ENCODE measurements around the gene RASSF8. TPM values are rescaled to one million over a fixed set of nuclear protein-coding genes. Genes with fewer than 3 reads are reported as not detected.

RASSF8 gene
- polyA plus RNA-seq, 3 donors, result 0.08 to 0.39 TPM; not detected in 1

DNA sequence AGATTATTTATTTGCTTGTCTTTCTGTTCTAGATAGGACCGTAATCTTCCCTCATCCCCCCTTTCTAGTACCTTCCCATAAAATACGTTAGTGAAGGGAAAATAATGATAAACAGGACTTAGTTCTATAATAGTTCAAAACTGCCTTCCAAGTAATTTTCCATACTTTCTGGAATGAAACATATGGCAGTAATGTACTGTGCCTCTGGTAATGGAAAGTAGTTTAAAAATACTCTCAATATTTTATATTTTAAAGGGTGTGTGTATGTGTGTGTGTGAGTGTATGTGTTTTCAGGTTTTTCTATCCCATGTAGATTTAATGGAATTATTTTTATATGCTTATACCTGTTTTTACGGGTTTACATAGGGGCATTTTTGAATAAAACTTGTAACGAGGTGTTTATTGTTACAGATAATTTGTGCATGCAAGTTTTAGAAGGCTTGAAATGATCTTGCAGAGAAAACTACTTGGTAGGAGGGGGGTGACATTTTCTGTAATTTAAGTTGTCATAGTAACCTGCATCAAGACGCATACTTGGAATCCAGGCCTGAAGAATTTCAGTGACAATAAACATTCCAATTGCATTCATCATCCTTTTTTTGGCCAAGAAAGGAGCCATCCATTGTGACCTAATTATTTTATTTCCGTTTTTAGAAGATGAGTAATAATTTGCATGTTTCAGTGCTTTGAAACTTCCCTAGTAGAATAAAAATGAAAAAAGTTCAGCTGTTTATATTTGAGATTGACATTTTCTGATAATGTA lies 38.9 kb downstream of the RASSF8 start:
- Histone ChIP-seq H3K9ac (ENCODE audit: insufficient read depth, low read length, poor library complexity, severe bottlenecking) (no peak overlapping the region), H3K79me2 (ENCODE audit: insufficient read depth, low read length) (no peaks in the 10 kb centered on the region), H3K27ac (ENCODE audit: low read depth in 1 of 2, low read length in 2 of 2) (no peak overlapping the region), H3K9me3 (replicated peaks in 1 of 2; ENCODE audit: control insufficient read depth in 1 of 2, insufficient read depth in 1 of 2, low read length in 2 of 2) (peaks cover 0 to under 1% of the 10 kb centered on the region in 2 donors), H3K36me3 (replicated peaks in 1 of 2; ENCODE audit: control insufficient read depth in 1 of 2, insufficient read depth in 2 of 2, low read length in 2 of 2) (no peaks in the 10 kb centered on the region), H3K4me1 (ENCODE audit: control insufficient read depth in 1 of 2, insufficient read depth in 2 of 2, low read length in 2 of 2) (no peaks in the 10 kb centered on the region), H2AFZ (ENCODE audit: insufficient read depth, low read depth, low read length, poor library complexity, severe bottlenecking) (no peak overlapping the region), H3K27me3 (ENCODE audit: control insufficient read depth in 2 of 2, insufficient read depth in 2 of 2, low read length in 2 of 2) (no peaks in the 10 kb centered on the region), H3K4me3 (replicated peaks in 1 of 3; ENCODE audit: low read depth in 2 of 3, low read length in 3 of 3) (no peak overlapping the region), H3K4me2 (replicated peaks; ENCODE audit: extremely low read depth, low read length, poor library complexity, severe bottlenecking) (no peak overlapping the region), H4K20me1 (ENCODE audit: insufficient read depth, low read length) (no peaks in the 10 kb centered on the region)
- TF ChIP-seq, protein P1, sequence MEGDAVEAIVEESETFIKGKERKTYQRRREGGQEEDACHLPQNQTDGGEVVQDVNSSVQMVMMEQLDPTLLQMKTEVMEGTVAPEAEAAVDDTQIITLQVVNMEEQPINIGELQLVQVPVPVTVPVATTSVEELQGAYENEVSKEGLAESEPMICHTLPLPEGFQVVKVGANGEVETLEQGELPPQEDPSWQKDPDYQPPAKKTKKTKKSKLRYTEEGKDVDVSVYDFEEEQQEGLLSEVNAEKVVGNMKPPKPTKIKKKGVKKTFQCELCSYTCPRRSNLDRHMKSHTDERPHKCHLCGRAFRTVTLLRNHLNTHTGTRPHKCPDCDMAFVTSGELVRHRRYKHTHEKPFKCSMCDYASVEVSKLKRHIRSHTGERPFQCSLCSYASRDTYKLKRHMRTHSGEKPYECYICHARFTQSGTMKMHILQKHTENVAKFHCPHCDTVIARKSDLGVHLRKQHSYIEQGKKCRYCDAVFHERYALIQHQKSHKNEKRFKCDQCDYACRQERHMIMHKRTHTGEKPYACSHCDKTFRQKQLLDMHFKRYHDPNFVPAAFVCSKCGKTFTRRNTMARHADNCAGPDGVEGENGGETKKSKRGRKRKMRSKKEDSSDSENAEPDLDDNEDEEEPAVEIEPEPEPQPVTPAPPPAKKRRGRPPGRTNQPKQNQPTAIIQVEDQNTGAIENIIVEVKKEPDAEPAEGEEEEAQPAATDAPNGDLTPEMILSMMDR (IDR thresholded peaks at IDR 0.05), result no peak
- Mint-ChIP-seq H3K36me3 (no peaks in the 10 kb centered on the region), H3K27me3 (ENCODE audit: low read depth in 3 of 3) (no peaks in the 10 kb centered on the region), H3K4me3 (no peak overlapping the region), H3K9me3 (peaks cover 0 to 2% (median 0%) of the 10 kb centered on the region in 7 donors), H3K4me1 (no peaks in the 10 kb centered on the region), H3K27ac (no peak overlapping the region)
- intact Hi-C loops (cut with micrococcal nuclease), result no loop called here
- DNase-seq, result no peak
- 100% methylated on average over 1 of the region's 6 CpGs for WGBS (ENCODE audit: insufficient coverage)

DNA sequence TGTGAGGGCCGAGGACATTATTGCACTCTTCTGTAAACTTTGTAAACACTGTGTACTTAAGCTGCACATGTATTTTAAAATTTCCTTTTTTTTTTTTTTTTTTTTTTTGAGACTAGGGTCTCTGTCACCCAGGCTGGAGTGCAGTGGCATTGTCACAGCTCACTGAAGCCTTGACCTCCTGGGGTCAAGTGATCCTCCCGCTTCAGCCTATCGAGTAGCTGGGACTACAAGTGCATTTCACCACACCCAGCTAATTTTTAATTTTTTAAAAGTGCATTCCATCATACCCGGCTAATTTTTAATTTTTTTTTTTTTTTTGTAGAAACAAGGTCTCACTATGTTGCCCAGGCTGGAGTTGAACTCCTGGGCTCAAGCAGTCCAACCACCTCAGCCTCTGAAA lies 42.4 kb downstream of the RASSF8 start:
- Mint-ChIP-seq H3K9me3 (peaks cover 5 to 12% (median 9%) of the 10 kb centered on the region in 7 donors), H3K36me3 (no peaks in the 10 kb centered on the region), H3K4me1 (no peaks in the 10 kb centered on the region), H3K27me3 (ENCODE audit: low read depth in 3 of 3) (no peaks in the 10 kb centered on the region), H3K27ac (no peak overlapping the region), H3K4me3 (no peak overlapping the region)
- H3K4me2 ChIP-seq (replicated peaks; ENCODE audit: extremely low read depth, low read length, poor library complexity, severe bottlenecking), result no peak overlapping the region
- H3K27ac ChIP-seq (ENCODE audit: low read depth in 1 of 2, low read length in 2 of 2), result no peak overlapping the region
- no peak overlapping the region for H3K9ac ChIP-seq (ENCODE audit: insufficient read depth, low read length, poor library complexity, severe bottlenecking)
- no peaks in the 10 kb centered on the region for H3K79me2 ChIP-seq (ENCODE audit: insufficient read depth, low read length)
- H2AFZ ChIP-seq (ENCODE audit: insufficient read depth, low read depth, low read length, poor library complexity, severe bottlenecking), result no peak overlapping the region
- intact Hi-C loops (cut with micrococcal nuclease), result no loop called here
- H3K27me3 ChIP-seq (ENCODE audit: control insufficient read depth in 2 of 2, insufficient read depth in 2 of 2, low read length in 2 of 2), result no peaks in the 10 kb centered on the region
- H3K9me3 ChIP-seq (replicated peaks in 1 of 2; ENCODE audit: control insufficient read depth in 1 of 2, insufficient read depth in 1 of 2, low read length in 2 of 2), result peaks cover 3 to 6% of the 10 kb centered on the region in 2 donors
- H3K36me3 ChIP-seq (replicated peaks in 1 of 2; ENCODE audit: control insufficient read depth in 1 of 2, insufficient read depth in 2 of 2, low read length in 2 of 2), result no peaks in the 10 kb centered on the region
- no peaks in the 10 kb centered on the region for H4K20me1 ChIP-seq (ENCODE audit: insufficient read depth, low read length)
- TF ChIP-seq, protein P1 (IDR thresholded peaks at IDR 0.05), result no peak
- no peak for DNase-seq
- H3K4me3 ChIP-seq (replicated peaks in 1 of 3; ENCODE audit: low read depth in 2 of 3, low read length in 3 of 3), result no peak overlapping the region
- H3K4me1 ChIP-seq (ENCODE audit: control insufficient read depth in 1 of 2, insufficient read depth in 2 of 2, low read length in 2 of 2), result no peaks in the 10 kb centered on the region
- 100% methylated on average over 1 of the region's 4 CpGs for WGBS (ENCODE audit: insufficient coverage)
